Naive thymus-derived CD4-positive, alpha-beta T cell (primary cell): ENCODE data around the gene TRPM6. TPM values are rescaled to one million over a fixed set of nuclear protein-coding genes. Genes with fewer than 3 reads are reported as not detected.

Experiments
- ATAC-seq: fragments of 150-1000 bp; cut with Tn5 transposase; 2 replicates; pipeline ENCODE4 v1.10.0; 2021; ENCODE audit warnings: mild to moderate bottlenecking, moderate library complexity
- CTCF ChIA-PET: fragments of 350-600 bp; sonication (Branson Sonifier 250); formaldehyde crosslinking; loops from one replicate; lab custom pipeline; 2021; ENCODE audit warnings: antibody characterized with exemption; lab: Charles Lee
- POLR2A ChIA-PET: fragments of 350-600 bp; sonication (Branson Sonifier 250); formaldehyde crosslinking; loops from one replicate; lab custom pipeline; 2021; ENCODE audit warnings: antibody characterized with exemption, inconsistent platforms; lab: Charles Lee
- DNase-seq, 9 donors: peaks; one replicate each; pipeline versions ENCODE4 v3.0.0 to v3.0.0-alpha.2; 2020 to 2022; ENCODE audit warnings: mixed read lengths in 1 of 9
- H3K27ac ChIP-seq: one replicate; pipeline ENCODE4 v1.7.0; 2013; ENCODE audit warnings: mild to moderate bottlenecking, low read depth, low read length, moderate library complexity
- H3K27me3 ChIP-seq, 2 donors: one replicate each; pipeline ENCODE4 v1.7.0; 2013; ENCODE audit warnings: low read length in 2 of 2, mild to moderate bottlenecking in 2 of 2, moderate library complexity in 2 of 2; ENCODE audit not compliant: control insufficient read depth in 2 of 2, insufficient read depth in 2 of 2
- H3K36me3 ChIP-seq, 3 experiments: 1 replicate in 2 of 3; 2 replicates in 1 of 3; pipeline ENCODE4 v1.7.0; 2013; ENCODE audit warnings: low read length in 3 of 3, mild to moderate bottlenecking in 3 of 3, moderate library complexity in 1 of 3; ENCODE audit not compliant: insufficient read depth in 3 of 3, control insufficient read depth in 2 of 3
- H3K4me1 ChIP-seq, 2 donors: one replicate each; pipeline ENCODE4 v1.7.0; 2013; ENCODE audit warnings: low read length in 2 of 2, mild to moderate bottlenecking in 2 of 2, moderate library complexity in 1 of 2; ENCODE audit not compliant: control insufficient read depth in 2 of 2, insufficient read depth in 2 of 2
- H3K4me3 ChIP-seq: 2 replicates; pipeline ENCODE4 v1.7.0; 2013; ENCODE audit warnings: mild to moderate bottlenecking, low read length
- H3K9me3 ChIP-seq, 3 experiments: 1 replicate in 2 of 3; 2 replicates in 1 of 3; pipeline ENCODE4 v1.7.0; 2013; ENCODE audit warnings: low read length in 3 of 3; ENCODE audit not compliant: control insufficient read depth in 2 of 3
- H3K27ac Mint-ChIP-seq, 9 donors: one replicate each; pipeline ENCODE4 v1.8.0; 2020 to 2022; ENCODE audit warnings: mixed read lengths in 9 of 9, mild to moderate bottlenecking in 8 of 9, moderate library complexity in 5 of 9, inconsistent platforms in 2 of 9
- H3K27me3 Mint-ChIP-seq, 5 donors: one replicate each; pipeline ENCODE4 v1.8.0; 2021 to 2022; ENCODE audit warnings: mixed read lengths in 5 of 5, mild to moderate bottlenecking in 1 of 5
- H3K36me3 Mint-ChIP-seq, 5 donors: one replicate each; pipeline ENCODE4 v1.8.0; 2020 to 2022; ENCODE audit warnings: mixed read lengths in 5 of 5, mild to moderate bottlenecking in 3 of 5, inconsistent platforms in 1 of 5
- H3K4me1 Mint-ChIP-seq, 7 donors: one replicate each; pipeline ENCODE4 v1.8.0; 2020 to 2022; ENCODE audit warnings: mixed read lengths in 7 of 7, mild to moderate bottlenecking in 3 of 7, inconsistent platforms in 1 of 7
- H3K4me3 Mint-ChIP-seq, 10 donors: one replicate each; pipeline ENCODE4 v1.8.0; 2020 to 2022; ENCODE audit warnings: mild to moderate bottlenecking in 10 of 10, mixed read lengths in 10 of 10, moderate library complexity in 6 of 10, inconsistent platforms in 2 of 10
- H3K9me3 Mint-ChIP-seq, 11 donors: one replicate each; pipeline ENCODE4 v1.8.0; 2020 to 2022; ENCODE audit warnings: mixed read lengths in 11 of 11, mild to moderate bottlenecking in 4 of 11, inconsistent platforms in 1 of 11, moderate library complexity in 1 of 11
- intact Hi-C, 2 donors: fragments of 100-400 bp; cut with micrococcal nuclease; formaldehyde crosslinking; loops; one replicate each; pipeline ENCODE4 v1.15.1; 2023
- polyA plus RNA-seq, 2 donors: library from polyadenylated mRNA; unstranded; fragments of 300-500 nt; fragmentation: Illumina TruSeq; gene quantifications; one replicate each; pipeline ENCODE4 v1.2.3, GENCODE V29; 2021
- total RNA-seq, 6 experiments: library from RNA in 5 of 6; stranded (reverse) in 5 of 6; gene quantifications; 1 replicate in 5 of 6; 2 replicates in 1 of 6; pipeline ENCODE4 v1.2.3 and lab custom pipeline; 2021 to 2026

The TRPM6 gene
- total and polyA plus RNA-seq, 7 experiments from 2014 or later, result 0.85 to 3.6 TPM; not detected in 5

DNA sequence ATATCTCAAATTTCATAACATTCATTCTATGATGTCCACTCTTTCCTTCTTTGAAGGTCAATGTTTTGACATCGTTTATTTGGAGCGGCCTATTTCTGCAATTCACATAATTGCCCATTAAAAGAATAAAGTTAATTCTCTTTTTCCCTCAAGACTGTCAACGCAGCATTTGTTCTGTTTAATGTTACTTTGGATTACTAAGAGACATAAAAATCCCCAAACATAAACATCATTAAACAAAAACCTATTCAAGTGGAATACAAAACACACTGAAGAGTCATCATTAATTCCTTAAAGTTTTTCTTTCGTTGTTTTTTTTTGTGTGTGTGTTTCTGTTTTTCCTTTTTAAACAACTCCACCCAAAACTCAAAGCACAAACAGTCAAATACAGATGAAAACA, 151.1 kb downstream of the TRPM6 start:
- Mint-ChIP-seq H3K27me3 (peaks cover 5 to 31% (median 11%) of the 10 kb centered on the region in 5 donors), H3K4me1 (peaks cover 0 to 10% (median 0%) of the 10 kb centered on the region in 7 donors), H3K4me3 (no peak overlapping the region), H3K9me3 (peaks cover 0 to 1% (median 0%) of the 10 kb centered on the region in 11 donors), H3K27ac (no peak overlapping the region), H3K36me3 (no peaks in the 10 kb centered on the region)
- intact Hi-C loops, result no loop called here
- H3K27me3 ChIP-seq, result no peaks in the 10 kb centered on the region
- no peaks in the 10 kb centered on the region for H3K4me1 ChIP-seq
- H3K36me3 ChIP-seq, result no peaks in the 10 kb centered on the region
- POLR2A ChIA-PET, result no interaction called here
- no peak for DNase-seq
- ATAC-seq, result no peak
- no peaks in the 10 kb centered on the region for H3K9me3 ChIP-seq
- CTCF ChIA-PET, result no interaction called here
- H3K27ac ChIP-seq, result no peak overlapping the region
- H3K4me3 ChIP-seq, result no peak overlapping the region

DNA sequence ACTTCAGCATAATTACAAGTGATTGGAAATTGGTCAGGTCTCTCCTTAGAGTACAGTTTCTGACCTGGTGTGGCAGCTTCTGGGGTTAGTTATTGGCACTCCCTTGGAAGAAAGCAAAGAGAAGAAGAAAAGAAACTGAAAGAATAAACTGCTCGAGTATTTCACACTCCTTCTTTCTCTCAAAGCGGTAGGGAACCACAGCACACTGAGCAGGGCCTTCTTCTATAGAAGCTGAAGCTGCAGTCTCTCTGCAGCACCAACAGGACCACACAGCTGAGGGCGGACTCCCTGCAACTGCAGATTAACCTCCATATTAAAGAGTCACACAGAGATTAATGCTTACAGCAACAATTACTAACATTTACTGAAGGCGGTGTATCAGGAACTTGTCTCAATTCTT, 152.0 kb downstream of the TRPM6 start:
- CTCF ChIA-PET, result interaction anchor here (1.0 kb wide), 1 partner anchor 9 kb away, joined by 3 read pairs; no protein-coding TSS in a partner anchor
- H3K4me3 Mint-ChIP-seq, result peak overlapping the region in 2 of 10 donors; percentile 41 to 72
- H3K27me3 Mint-ChIP-seq, result peaks cover 5 to 24% (median 9%) of the 10 kb centered on the region in 5 donors
- no peak overlapping the region for H3K27ac ChIP-seq
- intact Hi-C loops, result no loop called here
- H3K4me1 ChIP-seq, result no peaks in the 10 kb centered on the region
- no peaks in the 10 kb centered on the region for H3K36me3 ChIP-seq
- H3K4me3 ChIP-seq, result no peak overlapping the region
- POLR2A ChIA-PET, result no interaction called here
- no peaks in the 10 kb centered on the region for H3K36me3 Mint-ChIP-seq
- H3K27me3 ChIP-seq, result no peaks in the 10 kb centered on the region
- peaks cover 0 to 10% (median 0%) of the 10 kb centered on the region in 7 donors for H3K4me1 Mint-ChIP-seq
- no peak for ATAC-seq
- no peak for DNase-seq
- H3K27ac Mint-ChIP-seq, result no peak overlapping the region
- peaks cover 0 to 1% (median 0%) of the 10 kb centered on the region in 11 donors for H3K9me3 Mint-ChIP-seq
- no peaks in the 10 kb centered on the region for H3K9me3 ChIP-seq

DNA sequence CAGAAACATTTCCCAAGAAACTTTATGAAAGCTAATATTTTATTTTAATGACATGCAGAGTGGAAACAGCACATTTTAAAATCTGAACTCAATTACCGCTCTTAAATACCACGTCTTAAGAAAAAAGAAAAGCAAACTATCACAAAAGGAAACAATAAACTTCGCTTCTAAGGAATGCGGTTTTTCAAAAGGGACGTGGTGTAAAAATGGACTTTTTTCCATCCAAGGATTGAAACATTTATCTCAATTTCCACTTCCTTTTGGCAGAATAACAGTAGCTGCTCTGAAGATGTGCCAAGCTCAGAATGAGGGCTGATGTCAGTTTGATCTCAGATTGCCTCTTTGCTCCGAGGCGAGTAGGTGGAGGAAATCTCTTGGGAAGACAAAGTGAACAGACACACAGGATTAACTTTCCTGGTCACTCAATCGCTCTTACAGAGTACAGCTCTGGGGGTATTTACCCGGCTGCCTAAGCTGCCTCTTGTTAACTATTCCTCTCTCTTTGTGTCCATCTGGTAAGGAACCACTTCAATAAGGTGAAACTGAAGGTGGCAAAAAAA, 158.5 kb downstream of the TRPM6 start:
- DNase-seq, result no peak
- no peaks in the 10 kb centered on the region for H3K36me3 ChIP-seq
- H3K27me3 Mint-ChIP-seq, result peaks cover 6 to 16% (median 8%) of the 10 kb centered on the region in 5 donors
- H3K4me1 ChIP-seq, result no peaks in the 10 kb centered on the region
- CTCF ChIA-PET, result no interaction called here
- no peak overlapping the region for H3K27ac ChIP-seq
- H3K27me3 ChIP-seq, result no peaks in the 10 kb centered on the region
- no peaks in the 10 kb centered on the region for H3K36me3 Mint-ChIP-seq
- POLR2A ChIA-PET, result no interaction called here
- no peaks in the 10 kb centered on the region for H3K9me3 ChIP-seq
- peak overlapping the region in 1 of 10 donors; percentile 54 for H3K4me3 Mint-ChIP-seq
- H3K4me1 Mint-ChIP-seq, result peaks cover 0 to 4% (median 0%) of the 10 kb centered on the region in 7 donors
- no peak for ATAC-seq
- H3K4me3 ChIP-seq, result no peak overlapping the region
- H3K9me3 Mint-ChIP-seq, result no peaks in the 10 kb centered on the region
- H3K27ac Mint-ChIP-seq, result no peak overlapping the region
- intact Hi-C loops, result no loop called here

DNA sequence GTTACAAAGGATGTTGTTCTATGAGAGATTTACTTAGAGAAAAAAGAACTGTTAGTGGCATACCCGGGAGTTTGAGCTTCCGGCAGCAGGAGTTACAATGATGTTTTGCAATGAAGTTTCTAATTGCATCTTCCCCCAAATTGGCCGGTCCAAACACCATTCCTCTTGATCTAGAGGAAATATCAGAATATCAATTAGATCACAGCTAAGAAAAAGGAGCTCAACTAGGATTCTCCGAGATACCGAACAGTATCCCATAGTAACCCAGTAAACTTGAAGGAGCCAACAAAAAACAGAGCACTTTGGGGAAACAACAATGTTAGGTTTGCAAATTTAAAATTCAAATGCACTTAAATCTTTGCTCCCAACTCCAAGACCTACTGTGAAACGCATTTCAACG, 159.5 kb downstream of the TRPM6 start:
- H3K27me3 Mint-ChIP-seq, result peaks cover 6 to 16% (median 11%) of the 10 kb centered on the region in 5 donors
- Histone ChIP-seq H3K36me3 (no peaks in the 10 kb centered on the region), H3K9me3 (no peaks in the 10 kb centered on the region), H3K27me3 (no peaks in the 10 kb centered on the region), H3K4me3 (no peak overlapping the region), H3K4me1 (no peaks in the 10 kb centered on the region), H3K27ac (no peak overlapping the region)
- ChIA-PET CTCF (no interaction called here), POLR2A (no interaction called here)
- no peak overlapping the region for H3K4me3 Mint-ChIP-seq
- H3K27ac Mint-ChIP-seq, result no peak overlapping the region
- H3K36me3 Mint-ChIP-seq, result no peaks in the 10 kb centered on the region
- DNase-seq (no peak), ATAC-seq (no peak)
- intact Hi-C loops, result no loop called here
- no peaks in the 10 kb centered on the region for H3K9me3 Mint-ChIP-seq
- peaks cover 0 to 4% (median 0%) of the 10 kb centered on the region in 7 donors for H3K4me1 Mint-ChIP-seq

DNA sequence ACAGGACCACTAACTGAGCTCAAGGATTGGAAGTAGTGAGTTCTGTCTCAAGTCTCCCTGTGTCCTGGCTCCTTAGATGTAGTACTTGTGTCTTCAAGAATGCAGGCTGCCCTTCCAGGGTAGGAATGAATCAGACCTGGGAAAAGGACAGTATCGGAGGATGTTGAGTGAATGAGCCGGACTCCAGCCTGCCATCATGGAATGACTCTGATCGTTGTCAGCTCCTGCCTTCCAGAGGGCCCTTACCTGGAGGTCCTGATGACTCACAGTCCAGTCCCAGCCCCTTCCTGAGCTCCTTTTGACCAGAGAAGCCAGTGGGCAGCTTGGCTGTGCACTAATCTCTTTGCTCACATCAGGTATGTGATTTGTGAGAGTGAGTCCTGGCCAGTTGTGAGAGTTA, 161.1 kb downstream of the TRPM6 start:
- intact Hi-C loops, result no loop called here
- POLR2A ChIA-PET, result no interaction called here
- no peaks in the 10 kb centered on the region for H3K36me3 ChIP-seq
- Mint-ChIP-seq H3K27me3 (peaks cover 6 to 22% (median 12%) of the 10 kb centered on the region in 5 donors), H3K4me1 (peaks cover 0 to 4% (median 0%) of the 10 kb centered on the region in 7 donors), H3K27ac (no peak overlapping the region), H3K9me3 (no peaks in the 10 kb centered on the region), H3K4me3 (no peak overlapping the region), H3K36me3 (no peaks in the 10 kb centered on the region)
- no peaks in the 10 kb centered on the region for H3K27me3 ChIP-seq
- no peak overlapping the region for H3K27ac ChIP-seq
- no peaks in the 10 kb centered on the region for H3K4me1 ChIP-seq
- DNase-seq (no peak), ATAC-seq (no peak)
- H3K9me3 ChIP-seq, result no peaks in the 10 kb centered on the region
- H3K4me3 ChIP-seq, result no peak overlapping the region
- CTCF ChIA-PET, result no interaction called here

DNA sequence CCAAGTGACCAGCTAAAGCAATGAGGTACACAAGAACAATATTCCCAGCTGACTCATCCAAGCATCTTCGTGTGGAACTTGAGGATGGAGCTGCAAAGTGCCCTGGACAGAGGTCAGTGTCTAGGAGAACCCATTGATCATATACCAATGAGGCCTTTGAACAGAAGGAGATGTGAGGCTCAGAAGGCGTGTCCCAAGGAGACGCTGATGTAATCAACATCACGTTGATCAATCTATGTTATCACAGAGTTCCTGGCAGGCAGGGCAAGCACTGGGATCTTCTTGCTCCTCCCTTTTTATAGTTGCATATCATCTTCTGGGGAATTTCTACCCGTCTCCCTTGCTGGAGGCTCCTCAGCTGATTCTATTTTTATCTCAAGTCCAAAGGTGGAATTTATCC, 163.4 kb downstream of the TRPM6 start:
- Mint-ChIP-seq H3K4me3 (no peak overlapping the region), H3K27ac (no peak overlapping the region), H3K36me3 (no peaks in the 10 kb centered on the region), H3K27me3 (peaks cover 6 to 28% (median 16%) of the 10 kb centered on the region in 5 donors), H3K9me3 (no peaks in the 10 kb centered on the region), H3K4me1 (peaks cover 0 to 4% (median 0%) of the 10 kb centered on the region in 7 donors)
- Histone ChIP-seq H3K4me3 (no peak overlapping the region), H3K9me3 (no peaks in the 10 kb centered on the region), H3K4me1 (no peaks in the 10 kb centered on the region), H3K36me3 (no peaks in the 10 kb centered on the region), H3K27me3 (no peaks in the 10 kb centered on the region), H3K27ac (no peak overlapping the region)
- intact Hi-C loops, result no loop called here
- POLR2A ChIA-PET, result no interaction called here
- DNase-seq (no peak), ATAC-seq (no peak)
- CTCF ChIA-PET, result no interaction called here
